GM12892 (cell line): Measurements from ENCODE around the gene PLOD2.

ENCODE experiments used
- POLR2A ChIP-seq: IDR thresholded peaks from 2 replicates; pipeline ENCODE4 v1.6.1; 2011; ENCODE audit warnings: low read depth, low read length, control low read depth
- POLR2AphosphoS5 ChIP-seq: IDR thresholded peaks from 2 replicates; pipeline ENCODE4 v1.6.1; 2011; ENCODE audit warnings: low read depth, low read length, control low read depth
- TAF1 ChIP-seq: IDR thresholded peaks from 2 replicates; pipeline ENCODE4 v1.6.1; 2011; ENCODE audit warnings: low read depth, mild to moderate bottlenecking, control low read depth, low read length, borderline replicate concordance

- TF ChIP-seq POLR2A (no peak), TAF1 (no peak), POLR2AphosphoS5 (no peak)
Measured at GRCh38 chr3:146090521-146090920, 70.5 kb downstream of the PLOD2 start.
